Neural cell (in vitro differentiated cells): ENCODE data around the gene RNF217. TPM values are rescaled to one million over a fixed set of nuclear protein-coding genes. Genes with fewer than 3 reads are reported as not detected.

Experiments
- H2AFZ ChIP-seq: fragments of 200-600, 300-800 bp; sonication (generic), shearing (Covaris generic); 2 replicates; pipeline ENCODE4 v1.6.0; 2014; ENCODE audit warnings: low read depth, mild to moderate bottlenecking, antibody characterized with exemption, low read length, moderate library complexity
- H3F3A ChIP-seq: fragments of 200-600 bp; shearing (Covaris generic); 2 replicates; pipeline ENCODE4 v1.6.1; 2016; ENCODE audit warnings: mild to moderate bottlenecking, moderate library complexity, mixed read lengths, antibody characterized with exemption, low read length; ENCODE audit not compliant: insufficient read depth, poor library complexity, severe bottlenecking
- H3K27ac ChIP-seq: fragments of 200-600, 300-800 bp; sonication (generic), shearing (Covaris generic); 2 replicates; pipeline ENCODE4 v1.5.1; 2014; ENCODE audit warnings: mild to moderate bottlenecking, low read length, moderate library complexity
- H3K27me3 ChIP-seq: fragments of 300-800, 200-600 bp; sonication (generic), shearing (Covaris generic); 2 replicates; pipeline ENCODE4 v1.6.0; 2014; ENCODE audit warnings: mild to moderate bottlenecking, low read depth, low read length, moderate library complexity; ENCODE audit not compliant: insufficient read depth
- H3K36me3 ChIP-seq: fragments of 300-800, 200-600 bp; sonication (generic), shearing (Covaris generic); 2 replicates; pipeline ENCODE4 v1.5.1; 2014; ENCODE audit warnings: mild to moderate bottlenecking, antibody characterized with exemption, low read length, moderate library complexity; ENCODE audit not compliant: insufficient read depth
- H3K4me2 ChIP-seq: fragments of 300-800, 200-600 bp; sonication (generic), shearing (Covaris generic); 2 replicates; pipeline ENCODE4 v1.6.0; 2014; ENCODE audit warnings: mild to moderate bottlenecking, low read length
- H3K4me3 ChIP-seq: fragments of 300-800, 200-600 bp; sonication (generic), shearing (Covaris generic); 2 replicates; pipeline ENCODE4 v1.5.1; 2014; ENCODE audit warnings: mild to moderate bottlenecking, low read length, moderate library complexity
- H3K79me2 ChIP-seq: fragments of 200-600 bp; shearing (Covaris generic); replicated peaks from 2 replicates; pipeline ENCODE4 v1.6.0; 2014; ENCODE audit warnings: mild to moderate bottlenecking, low read length, moderate library complexity; ENCODE audit not compliant: insufficient read depth
- H3K9ac ChIP-seq: fragments of 300-800, 200-600 bp; sonication (generic), shearing (Covaris generic); 2 replicates; pipeline ENCODE4 v1.6.1; 2016; ENCODE audit warnings: mild to moderate bottlenecking, low read length, mixed read lengths
- H3K9me2 ChIP-seq: fragments of 200-600 bp; shearing (Covaris generic); 2 replicates; pipeline ENCODE4 v1.6.1; 2016; ENCODE audit warnings: mild to moderate bottlenecking, low read length, mixed read lengths; ENCODE audit not compliant: insufficient read depth
- H3K9me3 ChIP-seq: fragments of 200-600, 300-800 bp; sonication (generic), shearing (Covaris generic); 2 replicates; pipeline ENCODE4 v1.6.1; 2016; ENCODE audit warnings: mild to moderate bottlenecking, mixed run types, low read length, moderate library complexity, mixed read lengths
- H4K20me1 ChIP-seq: fragments of 200-600 bp; shearing (Covaris generic); 2 replicates; pipeline ENCODE4 v1.6.1; 2016; ENCODE audit warnings: mild to moderate bottlenecking, mixed run types; ENCODE audit not compliant: insufficient read depth
- CTCF ChIP-seq: fragments of 450-650 bp; IDR thresholded peaks from 2 replicates; pipeline ENCODE4 v1.5.1; 2014; ENCODE audit warnings: antibody characterized with exemption, mild to moderate bottlenecking, moderate library complexity; ENCODE audit not compliant: poor library complexity, severe bottlenecking
- EP300 ChIP-seq: fragments of 450-650 bp; conservative IDR thresholded peaks from 2 replicates; pipeline ENCODE4 v1.6.1; 2014; ENCODE audit warnings: antibody characterized with exemption, mild to moderate bottlenecking, moderate library complexity; ENCODE audit not compliant: poor library complexity, severe bottlenecking
- EZH2 ChIP-seq: fragments of 200-600, 300-800 bp; shearing (Covaris generic), sonication (generic); IDR thresholded peaks from 2 replicates; pipeline ENCODE4 v1.6.1; 2014; ENCODE audit warnings: antibody characterized with exemption, low read length, borderline replicate concordance, mild to moderate bottlenecking; ENCODE audit not compliant: insufficient read depth, poor library complexity, severe bottlenecking
- MXI1 ChIP-seq: fragments of 450-650 bp; conservative IDR thresholded peaks from 2 replicates; pipeline ENCODE4 v1.6.1; 2014; ENCODE audit warnings: antibody characterized with exemption, mild to moderate bottlenecking; ENCODE audit not compliant: poor library complexity, severe bottlenecking
- POLR2AphosphoS5 ChIP-seq: IDR thresholded peaks from 2 replicates; pipeline ENCODE4 v1.6.1; 2012
- RAD21 ChIP-seq: fragments of 450-650 bp; conservative IDR thresholded peaks from 2 replicates; pipeline ENCODE4 v1.6.1; 2014; ENCODE audit warnings: antibody characterized with exemption, mild to moderate bottlenecking, moderate library complexity
- REST ChIP-seq: IDR thresholded peaks from 2 replicates; pipeline ENCODE4 v1.6.1; 2012; ENCODE audit warnings: borderline replicate concordance
- SMC3 ChIP-seq: fragments of 450-650 bp; conservative IDR thresholded peaks from 2 replicates; pipeline ENCODE4 v1.6.1; 2014; ENCODE audit warnings: antibody characterized with exemption, mild to moderate bottlenecking, moderate library complexity; ENCODE audit not compliant: poor library complexity
- TAF1 ChIP-seq: IDR thresholded peaks from 2 replicates; pipeline ENCODE4 v1.6.1; 2012; ENCODE audit warnings: low read depth
- polyA plus RNA-seq: library from polyadenylated mRNA; depleted of rRNA; stranded (reverse); fragments of >200 nt; gene quantifications from 2 replicates; pipeline ENCODE4 v1.2.3, GENCODE V29; 2014

Gene RNF217
- polyA plus RNA-seq, 1 donor from 2014 or later = 10.2 TPM

- Histone ChIP-seq H3F3A (no peaks in the 10 kb centered on the region), H3K79me2 (no peaks in the 10 kb centered on the region), H3K27ac (no peak overlapping the region), H3K4me2 (no peak overlapping the region), H3K9me3 (no peaks in the 10 kb centered on the region), H3K9me2 (no peaks in the 10 kb centered on the region), H4K20me1 (no peaks in the 10 kb centered on the region), H3K9ac (no peak overlapping the region), H3K36me3 (no peaks in the 10 kb centered on the region), H3K27me3 (no peaks in the 10 kb centered on the region), H3K4me3 (no peak overlapping the region), H2AFZ (no peak overlapping the region)
- TF ChIP-seq TAF1 = no peak
- TF ChIP-seq POLR2AphosphoS5 = no peak
- no peak for TF ChIP-seq SMC3
- TF ChIP-seq EZH2 = no peak
- TF ChIP-seq EP300 = no peak
- no peak for TF ChIP-seq RAD21
- TF ChIP-seq MXI1 = no peak
- TF ChIP-seq REST = no peak
- TF ChIP-seq CTCF = no peak
These were observed 167.1 kb downstream of the RNF217 start for GRCh38 chr6:125129354-125129753.

- Histone ChIP-seq H2AFZ (no peak overlapping the region), H3K79me2 (no peaks in the 10 kb centered on the region), H3K9me2 (no peaks in the 10 kb centered on the region), H3K36me3 (no peaks in the 10 kb centered on the region), H3K27ac (no peak overlapping the region), H3K9me3 (no peaks in the 10 kb centered on the region), H3K27me3 (no peaks in the 10 kb centered on the region), H3K4me2 (no peak overlapping the region), H3K9ac (no peak overlapping the region), H3F3A (no peaks in the 10 kb centered on the region), H4K20me1 (no peaks in the 10 kb centered on the region), H3K4me3 (no peak overlapping the region)
- TF ChIP-seq EP300 (no peak), EZH2 (no peak), POLR2AphosphoS5 (no peak), MXI1 (no peak), TAF1 (no peak)
These were observed 169.8 kb downstream of the RNF217 start for GRCh38 chr6:125132058-125132457.

- Histone ChIP-seq H3K9me2 (no peaks in the 10 kb centered on the region), H3K4me2 (no peak overlapping the region), H3K27ac (no peak overlapping the region), H3F3A (no peaks in the 10 kb centered on the region), H3K4me3 (no peak overlapping the region), H3K9me3 (no peaks in the 10 kb centered on the region), H3K79me2 (no peaks in the 10 kb centered on the region), H4K20me1 (no peaks in the 10 kb centered on the region), H2AFZ (no peak overlapping the region), H3K27me3 (no peaks in the 10 kb centered on the region), H3K36me3 (no peaks in the 10 kb centered on the region), H3K9ac (no peak overlapping the region)
- TF ChIP-seq CTCF (no peak), EZH2 (no peak), RAD21 (no peak), TAF1 (no peak), MXI1 (no peak), REST (no peak), POLR2AphosphoS5 (no peak), EP300 (no peak), SMC3 (no peak)
These were observed 174.1 kb downstream of the RNF217 start for GRCh38 chr6:125136378-125136777.
